IMR-90 (cell line): Measurements from ENCODE around the gene CMSS1. TPM values are rescaled to one million over a fixed set of nuclear protein-coding genes. Genes with fewer than 3 reads are reported as not detected.

Experiments used
- ATAC-seq: fragments of 200-7000 bp; cut with Tn5 transposase; 2 replicates; pipeline ENCODE4 v1.9.1; 2020; ENCODE audit warnings: low read depth, mild to moderate bottlenecking, moderate library complexity
- BruUV-seq: library from RNA; stranded (reverse); fragments of 400-500 nt; replicated peaks from 2 replicates; lab custom pipeline; 2021; lab: Mats Ljungman, UMichigan
- CTCF ChIA-PET: fragments of 300-600 bp; formaldehyde crosslinking; extraction: SDS; loops from one replicate; lab custom pipeline; 2021; ENCODE audit warnings: antibody characterized with exemption; lab: Yijun Ruan, JAX
- POLR2A ChIA-PET: fragments of 300-600 bp; sonication (Branson Sonifier 250); formaldehyde crosslinking; loops from one replicate; lab custom pipeline; 2022; ENCODE audit warnings: antibody characterized with exemption; ENCODE audit not compliant: unreplicated experiment; lab: Charles Lee
- DNase-seq: peaks from one replicate; pipeline ENCODE4 v3.0.0; 2013
- H2AFZ ChIP-seq: replicated peaks from 2 replicates; pipeline ENCODE3; 2013; ENCODE audit warnings: low read length, mild to moderate bottlenecking; ENCODE audit not compliant: poor library complexity
- H2AK5ac ChIP-seq: 2 replicates; pipeline ENCODE4 v1.6.1; 2013; ENCODE audit warnings: low read depth, low read length, inconsistent platforms
- H2AK9ac ChIP-seq: replicated peaks from 2 replicates; pipeline ENCODE3; 2013; ENCODE audit warnings: mild to moderate bottlenecking, low read depth, low read length, moderate library complexity; ENCODE audit not compliant: poor library complexity
- H2BK120ac ChIP-seq: 2 replicates; pipeline ENCODE4 v1.6.1; 2013; ENCODE audit warnings: low read depth, low read length, inconsistent platforms
- H2BK15ac ChIP-seq: 3 replicates; pipeline ENCODE4 v1.6.1; 2013; ENCODE audit warnings: low read depth, low read length, inconsistent platforms
- H2BK20ac ChIP-seq: 2 replicates; pipeline ENCODE4 v1.6.1; 2013; ENCODE audit warnings: low read depth, mild to moderate bottlenecking, inconsistent platforms, low read length, moderate library complexity
- H2BK5ac ChIP-seq: 2 replicates; pipeline ENCODE4 v1.6.1; 2013; ENCODE audit warnings: mild to moderate bottlenecking, low read depth, low read length, inconsistent platforms; ENCODE audit not compliant: poor library complexity, severe bottlenecking
- H3K14ac ChIP-seq: replicated peaks from 2 replicates; pipeline ENCODE4 v1.6.1; 2013; ENCODE audit warnings: low read depth, low read length, inconsistent platforms
- H3K18ac ChIP-seq: 2 replicates; pipeline ENCODE4 v1.6.1; 2013; ENCODE audit warnings: low read depth, low read length, control low read depth
- H3K23ac ChIP-seq: 2 replicates; pipeline ENCODE4 v1.6.1; 2013; ENCODE audit warnings: low read depth, low read length, inconsistent platforms
- H3K27ac ChIP-seq: 2 replicates; pipeline ENCODE4 v1.5.1; 2013; ENCODE audit warnings: mild to moderate bottlenecking, control low read depth, low read length; ENCODE audit not compliant: insufficient read depth
- H3K27me3 ChIP-seq: 2 replicates; pipeline ENCODE4 v1.6.1; 2013; ENCODE audit warnings: low read length; ENCODE audit not compliant: control insufficient read depth, insufficient read depth
- H3K36me3 ChIP-seq: 2 replicates; pipeline ENCODE4 v1.6.1; 2013; ENCODE audit warnings: low read length, mixed read lengths; ENCODE audit not compliant: control insufficient read depth, insufficient read depth
- H3K4ac ChIP-seq: 2 replicates; pipeline ENCODE4 v1.6.1; 2013; ENCODE audit warnings: low read depth, low read length, inconsistent platforms
- H3K4me1 ChIP-seq: 2 replicates; pipeline ENCODE4 v1.6.1; 2013; ENCODE audit warnings: low read length, mixed read lengths; ENCODE audit not compliant: control insufficient read depth, insufficient read depth
- H3K4me2 ChIP-seq: 2 replicates; pipeline ENCODE4 v1.6.1; 2013; ENCODE audit warnings: low read depth, mild to moderate bottlenecking, control low read depth, low read length, moderate library complexity
- H3K4me3 ChIP-seq: 2 replicates; pipeline ENCODE4 v1.5.1; 2013; ENCODE audit warnings: low read depth, mild to moderate bottlenecking, control low read depth, low read length, moderate library complexity; ENCODE audit not compliant: insufficient read depth
- H3K56ac ChIP-seq: 2 replicates; pipeline ENCODE4 v1.6.1; 2013; ENCODE audit warnings: low read length, inconsistent platforms; ENCODE audit not compliant: insufficient read depth; ENCODE audit errors: extremely low read depth
- H3K79me1 ChIP-seq, 2 experiments: 2 replicates each; pipeline ENCODE4 v1.6.1; 2013; ENCODE audit warnings: low read length in 2 of 2, inconsistent platforms in 1 of 2, low read depth in 1 of 2
- H3K9ac ChIP-seq: 2 replicates; pipeline ENCODE4 v1.6.1; 2013; ENCODE audit warnings: low read depth, low read length, control low read depth
- H3K9me1 ChIP-seq: 2 replicates; pipeline ENCODE4 v1.6.1; 2013; ENCODE audit warnings: low read length, inconsistent platforms; ENCODE audit not compliant: insufficient read depth
- H3K9me3 ChIP-seq: 2 replicates; pipeline ENCODE4 v1.6.1; 2013; ENCODE audit warnings: low read length; ENCODE audit not compliant: control insufficient read depth, insufficient read depth
- H4K20me1 ChIP-seq: 2 replicates; pipeline ENCODE4 v1.6.1; 2013; ENCODE audit warnings: low read length, inconsistent platforms; ENCODE audit not compliant: insufficient read depth
- H4K5ac ChIP-seq: 2 replicates; pipeline ENCODE4 v1.6.1; 2013; ENCODE audit warnings: mild to moderate bottlenecking, low read depth, low read length, control low read depth
- H4K8ac ChIP-seq, 2 experiments: 2 replicates each; pipeline ENCODE4 v1.6.1; 2013; ENCODE audit warnings: low read depth in 2 of 2, low read length in 2 of 2, control low read depth in 1 of 2, inconsistent platforms in 1 of 2
- H4K91ac ChIP-seq: 2 replicates; pipeline ENCODE4 v1.6.1; 2013; ENCODE audit warnings: low read depth, low read length, inconsistent platforms; ENCODE audit not compliant: insufficient read depth
- BHLHE40 ChIP-seq: fragments of 150-350 bp; IDR thresholded peaks from 2 replicates; pipeline ENCODE4 v1.6.1; 2016; ENCODE audit warnings: mild to moderate bottlenecking, low read depth, low read length
- CEBPB ChIP-seq: IDR thresholded peaks from 2 replicates; pipeline ENCODE4 v1.6.1; 2012; ENCODE audit warnings: low read depth, low read length, improper control_type of control experiment
- CHD1 ChIP-seq: IDR thresholded peaks from 2 replicates; pipeline ENCODE4 v1.6.1; 2012; ENCODE audit warnings: low read depth, low read length, improper control_type of control experiment
- FOS ChIP-seq: fragments of 150-350 bp; IDR thresholded peaks from 2 replicates; pipeline ENCODE4 v1.6.1; 2016; ENCODE audit warnings: low read depth, low read length
- MAFK ChIP-seq: IDR thresholded peaks from 2 replicates; pipeline ENCODE4 v1.6.1; 2012; ENCODE audit warnings: low read depth, low read length, improper control_type of control experiment
- MAZ ChIP-seq: IDR thresholded peaks from 2 replicates; pipeline ENCODE4 v1.6.1; 2012; ENCODE audit warnings: low read depth, mild to moderate bottlenecking, low read length, improper control_type of control experiment, moderate library complexity, borderline replicate concordance
- MXI1 ChIP-seq: IDR thresholded peaks from 2 replicates; pipeline ENCODE4 v1.6.1; 2012; ENCODE audit warnings: low read depth, mild to moderate bottlenecking, low read length, moderate library complexity, borderline replicate concordance
- NFE2L2 ChIP-seq: fragments of 150-350 bp; IDR thresholded peaks from 2 replicates; pipeline ENCODE4 v1.6.1; 2016; ENCODE audit warnings: low read depth, mild to moderate bottlenecking, low read length
- POLR2A ChIP-seq: IDR thresholded peaks from 2 replicates; pipeline ENCODE4 v1.6.1; 2012; ENCODE audit warnings: mild to moderate bottlenecking, low read depth, low read length
- RAD21 ChIP-seq: IDR thresholded peaks from 2 replicates; pipeline ENCODE4 v1.6.1; 2012; ENCODE audit warnings: low read length, improper control_type of control experiment
- RCOR1 ChIP-seq: IDR thresholded peaks from 2 replicates; pipeline ENCODE4 v1.6.1; 2012; ENCODE audit warnings: mild to moderate bottlenecking, low read length, improper control_type of control experiment; ENCODE audit not compliant: insufficient replicate concordance
- RFX5 ChIP-seq: IDR thresholded peaks from 2 replicates; pipeline ENCODE4 v1.8.0; 2012; ENCODE audit warnings: low read depth, mild to moderate bottlenecking, low read length, moderate library complexity
- SMC3 ChIP-seq: fragments of 150-350 bp; IDR thresholded peaks from 2 replicates; pipeline ENCODE4 v1.6.1; 2016; ENCODE audit warnings: low read depth, mild to moderate bottlenecking, antibody characterized with exemption, low read length, moderate library complexity
- WGBS, 2 experiments: methylation state at CpG; one replicate each; pipeline versions ENCODE4 v1.1.5 to v1.1.7; 2013; ENCODE audit warnings: missing lambda C conversion rate in 2 of 2; ENCODE audit not compliant: insufficient read length in 1 of 2; ENCODE audit errors: extremely low coverage in 2 of 2; 5-methylcytosine and 5-hydroxymethylcytosine counted together
- dilution Hi-C: fragments of 300-500 bp; cut with HindIII; formaldehyde crosslinking; loops from one replicate; pipeline ENCODE4 v1.14.3; 2018; ENCODE audit warnings: low sequenced_read_pairs; ENCODE audit not compliant: unreplicated experiment
- in situ Hi-C: fragments of 300-500 bp; cut with MboI; formaldehyde crosslinking; loops from 3 replicates; pipeline ENCODE4 v1.14.3; 2019; ENCODE audit warnings: low sequenced_read_pairs, inconsistent platforms, mixed read lengths
- intact Hi-C: fragments of 100-400 bp; cut with micrococcal nuclease; formaldehyde crosslinking; loops from 2 replicates; pipeline ENCODE4 v1.10.0; 2022
- polyA plus RNA-seq, 3 experiments: library from polyadenylated mRNA; depleted of rRNA; stranded (reverse); fragments of >200 nt; gene quantifications; 2 replicates each; pipeline ENCODE4 v1.2.3, GENCODE V29; 2012; ENCODE audit warnings: low replicate concordance in 1 of 3
- total RNA-seq: library from RNA; depleted of rRNA; stranded (reverse); fragments of >200 nt; gene quantifications from 2 replicates; pipeline ENCODE4 v1.2.3, GENCODE V29; 2012
- TF ChIP-seq, protein P1 (sequence below): fragments of 150-350 bp; IDR thresholded peaks from 2 replicates; pipeline ENCODE4 v1.6.1; 2016; ENCODE audit warnings: low read depth, mild to moderate bottlenecking, low read length, moderate library complexity, borderline replicate concordance
- TF ChIP-seq, protein P2 (sequence below): fragments of 150-350 bp; IDR thresholded peaks from 2 replicates; pipeline ENCODE4 v1.6.1; 2017; ENCODE audit warnings: mild to moderate bottlenecking, antibody characterized with exemption, low read length, low read depth
- TF ChIP-seq, protein P3 (sequence below): conservative IDR thresholded peaks from 2 replicates; pipeline ENCODE4 v1.5.1; 2012; ENCODE audit warnings: mild to moderate bottlenecking, low read depth, low read length, improper control_type of control experiment

The CMSS1 gene
- total and polyA plus RNA-seq, 2 of the 4 experiments (the other 2 are of a cell fraction) = 12.5 to 13.6 TPM

GRCh38 chr3:99900248-99900647, 82.6 kb downstream of the CMSS1 start:
- Histone ChIP-seq H2BK5ac (peak overlapping the region; percentile 99), H2BK120ac (peak overlapping the region; percentile 99), H3K36me3 (no peaks in the 10 kb centered on the region), H3K4me1 (peaks cover 9% of the 10 kb centered on the region), H3K4me3 (no peak overlapping the region), H4K8ac (peak overlapping the region; percentile 92 to 98), H3K4me2 (no peak overlapping the region), H3K14ac (peak overlapping the region; percentile 99), H2BK15ac (peak overlapping the region; percentile 84; the same call in 2 of the 3 replicates), H2AK9ac (no peak overlapping the region), H3K27ac (peak overlapping the region; percentile 93), H4K5ac (peak overlapping the region; percentile 97), H3K9me1 (peaks cover 4% of the 10 kb centered on the region; the same call in 1 of the 2 replicates), H3K18ac (peak overlapping the region; percentile 96), H3K4ac (peak overlapping the region; percentile 98), H2BK20ac (peak overlapping the region; percentile 96), H2AFZ (no peak overlapping the region), H3K27me3 (no peaks in the 10 kb centered on the region), H3K56ac (peak overlapping the region; percentile 93; the same call in 1 of the 2 replicates), H2AK5ac (peak overlapping the region; percentile 98), H4K20me1 (no peaks in the 10 kb centered on the region), H4K91ac (peak overlapping the region; percentile 95), H3K9me3 (no peaks in the 10 kb centered on the region), H3K23ac (peak overlapping the region; percentile 98; the same call in 1 of the 2 replicates), H3K79me1 (peaks cover 11 to 14% of the 10 kb centered on the region in 2 experiments), H3K9ac (no peak overlapping the region; the same call in 1 of the 2 replicates)
- dilution Hi-C loops (no loop called here), in situ Hi-C loops (no loop called here), intact Hi-C loops (loop anchor here (5.0 kb wide), 1 partner anchor 52 kb away; no protein-coding TSS in a partner anchor)
- ChIA-PET CTCF (interaction anchor here (0.6 to 1.2 kb wide), 2 partner anchors 145 to 293 kb away, joined by 3 to 4 read pairs; no protein-coding TSS in a partner anchor), POLR2A (interaction anchor here (1.8 kb wide), 1 partner anchor 25 kb away, joined by 5 read pairs; no protein-coding TSS in a partner anchor)
- DNase-seq (no peak), ATAC-seq (no peak)
- TF ChIP-seq RFX5 = no peak
- TF ChIP-seq RAD21 = no peak
- TF ChIP-seq MAFK = no peak
- TF ChIP-seq RCOR1 = no peak
- no peak for TF ChIP-seq FOS
- TF ChIP-seq, protein P1, sequence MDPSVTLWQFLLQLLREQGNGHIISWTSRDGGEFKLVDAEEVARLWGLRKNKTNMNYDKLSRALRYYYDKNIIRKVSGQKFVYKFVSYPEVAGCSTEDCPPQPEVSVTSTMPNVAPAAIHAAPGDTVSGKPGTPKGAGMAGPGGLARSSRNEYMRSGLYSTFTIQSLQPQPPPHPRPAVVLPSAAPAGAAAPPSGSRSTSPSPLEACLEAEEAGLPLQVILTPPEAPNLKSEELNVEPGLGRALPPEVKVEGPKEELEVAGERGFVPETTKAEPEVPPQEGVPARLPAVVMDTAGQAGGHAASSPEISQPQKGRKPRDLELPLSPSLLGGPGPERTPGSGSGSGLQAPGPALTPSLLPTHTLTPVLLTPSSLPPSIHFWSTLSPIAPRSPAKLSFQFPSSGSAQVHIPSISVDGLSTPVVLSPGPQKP = no peak
- TF ChIP-seq CEBPB = no peak
- no peak for TF ChIP-seq CHD1
- TF ChIP-seq POLR2A = no peak
- TF ChIP-seq, protein P2, sequence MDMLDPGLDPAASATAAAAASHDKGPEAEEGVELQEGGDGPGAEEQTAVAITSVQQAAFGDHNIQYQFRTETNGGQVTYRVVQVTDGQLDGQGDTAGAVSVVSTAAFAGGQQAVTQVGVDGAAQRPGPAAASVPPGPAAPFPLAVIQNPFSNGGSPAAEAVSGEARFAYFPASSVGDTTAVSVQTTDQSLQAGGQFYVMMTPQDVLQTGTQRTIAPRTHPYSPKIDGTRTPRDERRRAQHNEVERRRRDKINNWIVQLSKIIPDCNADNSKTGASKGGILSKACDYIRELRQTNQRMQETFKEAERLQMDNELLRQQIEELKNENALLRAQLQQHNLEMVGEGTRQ = no peak
- no peak for TF ChIP-seq SMC3
- TF ChIP-seq, protein P3, sequence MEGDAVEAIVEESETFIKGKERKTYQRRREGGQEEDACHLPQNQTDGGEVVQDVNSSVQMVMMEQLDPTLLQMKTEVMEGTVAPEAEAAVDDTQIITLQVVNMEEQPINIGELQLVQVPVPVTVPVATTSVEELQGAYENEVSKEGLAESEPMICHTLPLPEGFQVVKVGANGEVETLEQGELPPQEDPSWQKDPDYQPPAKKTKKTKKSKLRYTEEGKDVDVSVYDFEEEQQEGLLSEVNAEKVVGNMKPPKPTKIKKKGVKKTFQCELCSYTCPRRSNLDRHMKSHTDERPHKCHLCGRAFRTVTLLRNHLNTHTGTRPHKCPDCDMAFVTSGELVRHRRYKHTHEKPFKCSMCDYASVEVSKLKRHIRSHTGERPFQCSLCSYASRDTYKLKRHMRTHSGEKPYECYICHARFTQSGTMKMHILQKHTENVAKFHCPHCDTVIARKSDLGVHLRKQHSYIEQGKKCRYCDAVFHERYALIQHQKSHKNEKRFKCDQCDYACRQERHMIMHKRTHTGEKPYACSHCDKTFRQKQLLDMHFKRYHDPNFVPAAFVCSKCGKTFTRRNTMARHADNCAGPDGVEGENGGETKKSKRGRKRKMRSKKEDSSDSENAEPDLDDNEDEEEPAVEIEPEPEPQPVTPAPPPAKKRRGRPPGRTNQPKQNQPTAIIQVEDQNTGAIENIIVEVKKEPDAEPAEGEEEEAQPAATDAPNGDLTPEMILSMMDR = no peak
- no peak for TF ChIP-seq BHLHE40
- no peak for TF ChIP-seq MAZ
- TF ChIP-seq NFE2L2 = no peak
- no peak for TF ChIP-seq MXI1
- no CpG with 5 or more reads among the region's 1 CpG for WGBS, 2 experiments
- no TSS peak for BruUV-seq
